NCI-H1048 (cell line): ENCODE measurements around the gene SSPN.

Experiments used
- DNase-seq: peaks from one replicate; lab custom pipeline; 2025; lab: John Stamatoyannopoulos, UW

SSPN gene

GRCh38 chr12:26187014-26187798, 8.2 kb upstream of the SSPN start:
- no peak for DNase-seq

- no peak for DNase-seq
These were observed 7.2 kb upstream of the SSPN start for GRCh38 chr12:26188127-26188526.

GRCh38 chr12:26188641-26189040, 6.7 kb upstream of the SSPN start:
- DNase-seq = no peak

GRCh38 chr12:26192142-26192541, 3.2 kb upstream of the SSPN start:
- no peak for DNase-seq

- DNase-seq = no peak
These were observed 1.8 kb upstream of the SSPN start for GRCh38 chr12:26193539-26193938.

- no peak for DNase-seq
These were observed 458 bp downstream of the SSPN start for GRCh38 chr12:26195641-26196420.

- DNase-seq = no peak
These were observed 996 bp downstream of the SSPN start for GRCh38 chr12:26196421-26196716.

GRCh38 chr12:26197832-26198231, 2.5 kb downstream of the SSPN start:
- no peak for DNase-seq

- no peak for DNase-seq
These were observed 3.4 kb downstream of the SSPN start for GRCh38 chr12:26198742-26199141.

- DNase-seq = no peak
These were observed 7.9 kb downstream of the SSPN start for GRCh38 chr12:26203167-26203780.

- no peak for DNase-seq
These were observed 9.4 kb downstream of the SSPN start for GRCh38 chr12:26204612-26205289.

- DNase-seq = no peak
These were observed 9.9 kb downstream of the SSPN start for GRCh38 chr12:26205298-26205697.

GRCh38 chr12:26205941-26206340, 10.6 kb downstream of the SSPN start:
- DNase-seq = no peak

- no peak for DNase-seq
These were observed 16.0 kb downstream of the SSPN start for GRCh38 chr12:26211331-26211730.

- DNase-seq = no peak
These were observed 17.0 kb downstream of the SSPN start for GRCh38 chr12:26212396-26212795.

GRCh38 chr12:26212988-26213387, 17.6 kb downstream of the SSPN start:
- DNase-seq = no peak

GRCh38 chr12:26214121-26214520, 18.7 kb downstream of the SSPN start:
- DNase-seq = no peak

- DNase-seq = no peak
These were observed 24.4 kb downstream of the SSPN start for GRCh38 chr12:26219736-26220135.

- no peak for DNase-seq
These were observed 29.3 kb downstream of the SSPN start for GRCh38 chr12:26224657-26225056.

- no peak for DNase-seq
These were observed 30.7 kb downstream of the SSPN start for GRCh38 chr12:26226122-26226521.

- no peak for DNase-seq
These were observed 31.4 kb downstream of the SSPN start for GRCh38 chr12:26226629-26227360.

GRCh38 chr12:26227361-26227745, 32.0 kb downstream of the SSPN start:
- DNase-seq = no peak
